ENCODE measurements around the gene FBXL17.

Gene FBXL17

DNA sequence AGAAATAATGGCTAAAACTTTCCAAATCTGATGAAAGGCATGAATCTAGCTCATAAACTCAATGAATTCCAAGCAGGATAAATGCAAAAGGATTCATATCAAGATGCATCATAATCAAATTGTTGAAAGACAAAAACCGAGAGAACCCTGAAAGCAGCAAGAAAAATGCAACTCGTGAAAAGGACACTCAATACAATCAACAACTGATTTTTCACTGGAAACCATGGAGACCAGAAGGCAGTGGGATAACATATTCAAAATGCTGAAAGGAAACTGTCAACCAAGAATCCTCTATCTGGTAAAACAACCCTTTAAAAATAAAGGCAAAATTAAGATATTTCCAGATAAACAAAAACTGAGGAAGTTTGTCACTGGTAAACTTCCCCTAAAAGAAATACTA is 9.5 kb downstream of the FBXL17 start:
- no peak for DNase-seq

- DNase-seq, result no peak
Observed at GRCh38 chr5:108371263-108371662, 10.6 kb downstream of the FBXL17 start.

- no peak for DNase-seq
Observed at GRCh38 chr5:108369167-108369566, 12.7 kb downstream of the FBXL17 start.

- no peak for DNase-seq
Observed at GRCh38 chr5:108367679-108368334, 14.1 kb downstream of the FBXL17 start.

- DNase-seq, result no peak
Observed at GRCh38 chr5:108366500-108366899, 15.4 kb downstream of the FBXL17 start.

- DNase-seq, result no peak
Observed at GRCh38 chr5:108361771-108362170, 20.1 kb downstream of the FBXL17 start.

- DNase-seq, result no peak
Observed at GRCh38 chr5:108361239-108361638, 20.7 kb downstream of the FBXL17 start.

- DNase-seq, result no peak
Observed at GRCh38 chr5:108360280-108360679, 21.6 kb downstream of the FBXL17 start.

- no peak for DNase-seq
Observed at GRCh38 chr5:108356286-108356685, 25.6 kb downstream of the FBXL17 start.

DNA sequence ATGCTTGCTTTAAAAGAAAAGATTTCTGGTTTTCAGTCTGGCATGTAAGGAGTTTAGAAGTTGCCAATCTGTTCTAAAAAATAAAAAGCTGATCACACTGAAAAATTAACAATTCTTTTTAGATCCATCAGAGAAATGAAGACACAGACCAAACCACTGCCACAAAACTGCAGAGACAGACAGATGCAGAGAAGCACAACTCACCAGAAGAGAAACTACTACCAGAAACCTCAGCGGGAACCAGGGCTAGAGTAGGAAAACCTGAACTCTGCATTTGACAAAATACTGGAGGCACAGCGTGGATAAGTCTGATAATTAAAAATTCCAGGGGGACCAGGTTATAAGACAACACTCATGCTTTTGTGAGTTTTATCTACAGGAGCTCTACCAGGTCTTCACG is 28.8 kb downstream of the FBXL17 start:
- no peak for DNase-seq

- no peak for DNase-seq
Observed at GRCh38 chr5:108345541-108346171, 36.2 kb downstream of the FBXL17 start.

GRCh38 chr5:108344103-108344822 is 37.6 kb downstream of the FBXL17 start:
- no peak for DNase-seq

GRCh38 chr5:108341866-108342265 is 40.0 kb downstream of the FBXL17 start:
- no peak for DNase-seq

DNA sequence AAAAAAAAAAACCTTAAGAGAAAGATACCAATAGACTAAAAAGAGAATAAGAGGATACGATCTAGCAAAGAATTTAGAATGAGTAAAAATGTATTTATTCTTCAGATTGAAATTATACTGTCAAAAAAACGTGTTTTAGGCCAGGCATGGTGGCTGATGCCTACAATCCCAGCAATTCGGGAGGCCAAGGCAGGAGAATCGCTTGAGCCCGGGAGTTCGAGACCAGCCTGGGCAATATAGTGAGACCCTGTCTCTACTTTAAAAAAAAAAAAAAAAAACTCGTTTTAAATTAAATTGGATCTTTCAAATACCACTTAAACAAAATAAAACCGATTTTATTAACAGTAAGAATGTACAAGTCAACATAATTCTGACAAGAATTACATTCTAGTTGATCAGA is 41.8 kb downstream of the FBXL17 start:
- DNase-seq, result no peak

DNA sequence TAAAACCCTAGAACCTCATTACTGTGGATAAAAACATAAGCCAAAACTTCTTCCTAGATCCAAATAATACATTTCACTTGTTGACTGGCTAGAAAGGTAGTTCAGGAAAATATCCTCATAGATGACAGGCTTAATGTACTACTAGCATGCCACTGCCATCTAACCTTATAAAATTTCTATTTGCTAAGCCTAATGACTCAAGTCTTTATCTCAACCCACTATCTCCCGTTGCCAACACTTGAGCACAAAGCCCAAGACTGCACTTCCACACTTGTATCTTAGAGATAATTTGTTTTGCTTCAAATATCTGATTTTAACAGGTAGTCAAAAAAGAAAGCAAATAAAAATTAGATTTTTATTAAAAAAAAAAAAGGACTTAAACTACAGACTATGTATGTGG is 42.7 kb downstream of the FBXL17 start:
- no peak for DNase-seq

- no peak for DNase-seq
Observed at GRCh38 chr5:108334225-108334624, 47.7 kb downstream of the FBXL17 start.

- no peak for DNase-seq
Observed at GRCh38 chr5:108326982-108327381, 54.9 kb downstream of the FBXL17 start.

- no peak for DNase-seq
Observed at GRCh38 chr5:108324886-108325285, 57.0 kb downstream of the FBXL17 start.

GRCh38 chr5:108321341-108321740 is 60.6 kb downstream of the FBXL17 start:
- no peak for DNase-seq

GRCh38 chr5:108320231-108320630 is 61.7 kb downstream of the FBXL17 start:
- DNase-seq, result no peak

DNA sequence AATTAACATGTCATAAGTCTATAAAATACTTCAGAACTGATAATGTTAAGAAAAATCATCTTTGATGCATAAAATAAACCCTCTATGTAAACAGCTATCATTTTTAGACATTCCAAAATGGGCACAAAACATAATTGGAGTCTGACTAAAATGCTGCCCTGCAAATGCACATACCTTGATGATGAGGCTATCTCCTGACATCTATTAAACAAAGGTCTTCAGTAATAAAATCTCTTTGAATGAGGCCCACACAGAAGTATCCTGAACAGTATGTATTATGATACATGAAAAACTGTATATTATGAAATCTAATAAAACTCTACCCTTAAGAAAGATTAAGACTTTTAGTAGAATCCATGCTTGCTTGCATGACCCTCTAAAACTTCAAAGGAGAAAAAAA is 66.1 kb downstream of the FBXL17 start:
- no peak for DNase-seq

DNA sequence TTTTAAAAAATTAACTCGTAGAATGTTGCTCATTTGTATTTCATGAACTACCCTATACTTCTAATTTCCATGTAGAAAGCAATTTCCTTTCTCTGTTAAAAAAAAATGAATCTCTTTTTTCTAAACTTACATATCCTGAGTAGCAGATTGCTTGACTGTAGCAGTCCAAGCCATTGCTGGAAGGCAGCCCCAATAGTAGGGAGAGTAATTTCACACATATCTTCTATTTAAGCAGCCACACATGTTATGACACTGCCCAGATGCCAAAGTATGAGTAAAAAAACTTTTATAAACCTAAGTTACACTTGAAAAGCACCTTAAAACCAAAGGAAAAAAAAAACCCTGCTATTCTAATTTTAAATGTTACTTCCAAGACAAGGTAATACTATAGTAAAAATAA is 69.6 kb downstream of the FBXL17 start:
- DNase-seq, result no peak

GRCh38 chr5:108311682-108312081 is 70.2 kb downstream of the FBXL17 start:
- DNase-seq, result no peak

DNA sequence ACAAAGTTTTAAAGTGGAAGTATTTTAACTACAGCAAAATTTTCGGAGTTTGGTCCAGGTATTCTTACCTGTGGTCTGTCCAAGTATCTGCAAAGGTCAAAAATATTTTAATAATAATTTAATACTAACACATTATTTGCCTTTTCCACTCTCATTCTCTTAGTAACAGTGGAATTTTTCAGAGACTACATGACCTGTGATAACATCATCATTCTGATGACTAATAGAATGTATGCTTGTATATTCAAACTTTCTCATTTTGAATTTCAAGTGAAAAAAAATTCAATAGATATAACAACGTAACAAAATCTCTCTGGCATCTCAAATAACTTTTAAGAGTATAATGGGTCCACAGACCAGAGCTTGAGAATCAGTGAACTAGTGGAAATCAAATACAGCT is 78.3 kb downstream of the FBXL17 start:
- DNase-seq, result no peak

Data from femur (tissue), 1 donor.